DOHH2 (cell line): ENCODE data around the gene LRRC4C.

Experiments used
- EZH2phosphoT487 ChIP-seq: fragments of 200-600 bp; sonication (generic); IDR thresholded peaks from 2 replicates; pipeline ENCODE4 v1.6.1; 2017; ENCODE audit warnings: borderline replicate concordance, mild to moderate bottlenecking, antibody characterized with exemption, low read length, moderate library complexity, mixed read lengths
- TF ChIP-seq, protein P1 (sequence below): fragments of 200-600 bp; sonication (generic); IDR thresholded peaks from one replicate; pipeline ENCODE4 v1.5.1; 2014; ENCODE audit warnings: antibody characterized with exemption, mild to moderate bottlenecking, low read depth, low read length; ENCODE audit not compliant: poor library complexity, severe bottlenecking

DNA sequence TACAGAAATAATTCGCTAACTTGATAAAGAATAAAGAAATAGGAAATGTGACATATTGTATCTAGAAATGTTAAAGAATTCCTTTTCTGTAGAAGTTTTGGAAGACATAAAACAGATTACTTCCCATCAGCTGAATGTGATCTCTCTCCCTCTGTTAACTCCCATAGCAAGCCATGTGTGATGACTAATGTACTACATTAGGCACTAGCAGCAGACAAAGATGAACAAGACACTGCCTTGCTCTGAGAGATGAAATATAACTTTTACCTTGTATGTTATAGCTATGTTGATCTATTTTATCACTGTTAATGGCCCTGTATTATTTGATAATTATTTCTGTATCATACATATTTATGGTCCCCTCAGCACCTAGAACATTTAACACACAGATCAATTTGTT, 817.2 kb downstream of the LRRC4C start:
- TF ChIP-seq, protein P1, sequence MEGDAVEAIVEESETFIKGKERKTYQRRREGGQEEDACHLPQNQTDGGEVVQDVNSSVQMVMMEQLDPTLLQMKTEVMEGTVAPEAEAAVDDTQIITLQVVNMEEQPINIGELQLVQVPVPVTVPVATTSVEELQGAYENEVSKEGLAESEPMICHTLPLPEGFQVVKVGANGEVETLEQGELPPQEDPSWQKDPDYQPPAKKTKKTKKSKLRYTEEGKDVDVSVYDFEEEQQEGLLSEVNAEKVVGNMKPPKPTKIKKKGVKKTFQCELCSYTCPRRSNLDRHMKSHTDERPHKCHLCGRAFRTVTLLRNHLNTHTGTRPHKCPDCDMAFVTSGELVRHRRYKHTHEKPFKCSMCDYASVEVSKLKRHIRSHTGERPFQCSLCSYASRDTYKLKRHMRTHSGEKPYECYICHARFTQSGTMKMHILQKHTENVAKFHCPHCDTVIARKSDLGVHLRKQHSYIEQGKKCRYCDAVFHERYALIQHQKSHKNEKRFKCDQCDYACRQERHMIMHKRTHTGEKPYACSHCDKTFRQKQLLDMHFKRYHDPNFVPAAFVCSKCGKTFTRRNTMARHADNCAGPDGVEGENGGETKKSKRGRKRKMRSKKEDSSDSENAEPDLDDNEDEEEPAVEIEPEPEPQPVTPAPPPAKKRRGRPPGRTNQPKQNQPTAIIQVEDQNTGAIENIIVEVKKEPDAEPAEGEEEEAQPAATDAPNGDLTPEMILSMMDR: no peak
- no peak for TF ChIP-seq EZH2phosphoT487
